CD4-positive, CD25-positive, alpha-beta regulatory T cell (primary cell): Measurements from ENCODE around the gene APOL4. TPM values are rescaled to one million over a fixed set of nuclear protein-coding genes. Genes with fewer than 3 reads are reported as not detected.

Source experiments
- ATAC-seq, 2 donors: fragments of 150-1000 bp; cut with Tn5 transposase; one replicate each; pipeline ENCODE4 v1.10.0; 2021; ENCODE audit warnings: low read depth in 2 of 2, moderate number of reproducible peaks in 2 of 2, moderate library complexity in 1 of 2
- DNase-seq, 3 donors: peaks; one replicate each; pipeline versions ENCODE4 v3.0.0 to v3.0.0-alpha.2; 2012 to 2022; ENCODE audit warnings: mixed read lengths in 1 of 3
- H3K27ac ChIP-seq: one replicate; pipeline ENCODE4 v1.7.0; 2013; ENCODE audit warnings: mild to moderate bottlenecking, low read length; ENCODE audit not compliant: insufficient read depth, poor library complexity, severe bottlenecking
- H3K27me3 ChIP-seq: one replicate; pipeline ENCODE4 v1.7.0; 2013; ENCODE audit warnings: low read length; ENCODE audit not compliant: control insufficient read depth, insufficient read depth
- H3K36me3 ChIP-seq: one replicate; pipeline ENCODE4 v1.7.0; 2013; ENCODE audit warnings: mild to moderate bottlenecking, low read length, moderate library complexity; ENCODE audit not compliant: control insufficient read depth, insufficient read depth
- H3K4me1 ChIP-seq: 2 replicates; pipeline ENCODE4 v1.7.0; 2013; ENCODE audit warnings: mild to moderate bottlenecking, low read length; ENCODE audit not compliant: insufficient read depth, control insufficient read depth, poor library complexity, severe bottlenecking
- H3K4me3 ChIP-seq: one replicate; pipeline ENCODE4 v1.7.0; 2013; ENCODE audit warnings: low read depth, mild to moderate bottlenecking, low read length, moderate library complexity
- H3K9me3 ChIP-seq, 2 experiments: 1 replicate in 1 of 2; 2 replicates in 1 of 2; pipeline ENCODE4 v1.7.0; 2013; ENCODE audit warnings: low read length in 2 of 2, mild to moderate bottlenecking in 1 of 2, moderate library complexity in 1 of 2; ENCODE audit not compliant: control insufficient read depth in 2 of 2
- H3K27ac Mint-ChIP-seq, 3 donors: one replicate each; pipeline ENCODE4 v1.8.0; 2020 to 2022; ENCODE audit warnings: mild to moderate bottlenecking in 3 of 3, mixed read lengths in 3 of 3, moderate library complexity in 2 of 3
- H3K27me3 Mint-ChIP-seq: one replicate; pipeline ENCODE4 v1.8.0; 2022; ENCODE audit warnings: mild to moderate bottlenecking, mixed read lengths
- H3K36me3 Mint-ChIP-seq: one replicate; pipeline ENCODE4 v1.8.0; 2020; ENCODE audit warnings: mixed read lengths
- H3K4me1 Mint-ChIP-seq, 4 donors: one replicate each; pipeline ENCODE4 v1.8.0; 2020 to 2022; ENCODE audit warnings: mixed read lengths in 4 of 4, mild to moderate bottlenecking in 1 of 4
- H3K4me3 Mint-ChIP-seq, 4 donors: one replicate each; pipeline ENCODE4 v1.8.0; 2020 to 2022; ENCODE audit warnings: mild to moderate bottlenecking in 4 of 4, mixed read lengths in 4 of 4, moderate library complexity in 3 of 4
- H3K9me3 Mint-ChIP-seq, 7 donors: one replicate each; pipeline ENCODE4 v1.8.0; 2020 to 2022; ENCODE audit warnings: mixed read lengths in 7 of 7, mild to moderate bottlenecking in 3 of 7, moderate library complexity in 2 of 7
- polyA plus RNA-seq, 4 donors: library from polyadenylated mRNA; unstranded; fragments of 300-500 nt; fragmentation: Illumina TruSeq; gene quantifications; one replicate each; pipeline ENCODE4 v1.2.3, GENCODE V29; 2021
- total RNA-seq: library from RNA; stranded (reverse); gene quantifications from one replicate; pipeline ENCODE4 v1.2.3, GENCODE V29; 2022

APOL4 gene
- total and polyA plus RNA-seq, 5 donors from 2014 or later = not detected

- peaks cover 35% of the 10 kb centered on the region for H3K27me3 Mint-ChIP-seq
- peaks cover 3 to 14% (median 9%) of the 10 kb centered on the region in 4 donors for H3K4me1 Mint-ChIP-seq
- ATAC-seq = no peak
- Histone ChIP-seq H3K27me3 (peaks cover 8% of the 10 kb centered on the region), H3K36me3 (peaks cover 8% of the 10 kb centered on the region), H3K4me1 (no peaks in the 10 kb centered on the region), H3K9me3 (no peaks in the 10 kb centered on the region), H3K4me3 (no peak overlapping the region), H3K27ac (no peak overlapping the region)
- no peaks in the 10 kb centered on the region for H3K9me3 Mint-ChIP-seq
- H3K27ac Mint-ChIP-seq = no peak overlapping the region
- H3K4me3 Mint-ChIP-seq = no peak overlapping the region
- peaks cover 13% of the 10 kb centered on the region for H3K36me3 Mint-ChIP-seq
- DNase-seq = no peak
Measured at GRCh38 chr22:36222887-36223450, 21.4 kb upstream of the APOL4 start.

GRCh38 chr22:36221799-36222751, 20.5 kb upstream of the APOL4 start:
- Mint-ChIP-seq H3K4me3 (peak overlapping the region in 2 of 4 donors; percentile 79 to 84), H3K4me1 (peaks cover 3 to 14% (median 8%) of the 10 kb centered on the region in 4 donors), H3K36me3 (peaks cover 13% of the 10 kb centered on the region), H3K27me3 (peaks cover 44% of the 10 kb centered on the region), H3K9me3 (no peaks in the 10 kb centered on the region), H3K27ac (peak overlapping the region in 1 of 3 donors; percentile 88)
- peak; percentile 69 to 75 for ATAC-seq
- H3K9me3 ChIP-seq = no peaks in the 10 kb centered on the region
- no peaks in the 10 kb centered on the region for H3K36me3 ChIP-seq
- no peak overlapping the region for H3K27ac ChIP-seq
- H3K27me3 ChIP-seq = peaks cover 8% of the 10 kb centered on the region
- peak overlapping the region; percentile 11 for H3K4me3 ChIP-seq
- no peaks in the 10 kb centered on the region for H3K4me1 ChIP-seq
- DNase-seq = peak; percentile 15 to 58 (median 24)

- no peak overlapping the region for H3K4me3 ChIP-seq
- no peaks in the 10 kb centered on the region for H3K9me3 Mint-ChIP-seq
- peaks cover 8% of the 10 kb centered on the region for H3K27me3 ChIP-seq
- H3K27me3 Mint-ChIP-seq = peaks cover 56% of the 10 kb centered on the region
- H3K4me1 Mint-ChIP-seq = peaks cover 3 to 14% (median 8%) of the 10 kb centered on the region in 4 donors
- no peak overlapping the region for H3K27ac ChIP-seq
- ATAC-seq = no peak
- no peak overlapping the region for H3K27ac Mint-ChIP-seq
- H3K36me3 Mint-ChIP-seq = peaks cover 5% of the 10 kb centered on the region
- no peaks in the 10 kb centered on the region for H3K36me3 ChIP-seq
- DNase-seq = no peak
- no peaks in the 10 kb centered on the region for H3K4me1 ChIP-seq
- H3K9me3 ChIP-seq = no peaks in the 10 kb centered on the region
- no peak overlapping the region for H3K4me3 Mint-ChIP-seq
Measured at GRCh38 chr22:36220451-36220921, 18.9 kb upstream of the APOL4 start.

GRCh38 chr22:36218648-36219193, 17.1 kb upstream of the APOL4 start:
- Mint-ChIP-seq H3K4me3 (no peak overlapping the region), H3K27me3 (peaks cover 68% of the 10 kb centered on the region), H3K4me1 (peaks cover 3 to 14% (median 8%) of the 10 kb centered on the region in 4 donors), H3K9me3 (no peaks in the 10 kb centered on the region), H3K36me3 (no peaks in the 10 kb centered on the region), H3K27ac (no peak overlapping the region)
- Histone ChIP-seq H3K36me3 (no peaks in the 10 kb centered on the region), H3K27me3 (peaks cover 12% of the 10 kb centered on the region), H3K4me3 (no peak overlapping the region), H3K4me1 (no peaks in the 10 kb centered on the region), H3K27ac (no peak overlapping the region), H3K9me3 (no peaks in the 10 kb centered on the region)
- ATAC-seq (no peak), DNase-seq (no peak)

GRCh38 chr22:36215981-36216380, 14.4 kb upstream of the APOL4 start:
- H3K4me1 Mint-ChIP-seq = peaks cover 0 to 1% (median under 1%) of the 10 kb centered on the region in 4 donors
- Histone ChIP-seq H3K27ac (no peak overlapping the region), H3K9me3 (no peaks in the 10 kb centered on the region), H3K4me3 (no peak overlapping the region), H3K27me3 (peaks cover 18% of the 10 kb centered on the region), H3K36me3 (no peaks in the 10 kb centered on the region), H3K4me1 (no peaks in the 10 kb centered on the region)
- no peaks in the 10 kb centered on the region for H3K36me3 Mint-ChIP-seq
- DNase-seq (no peak), ATAC-seq (no peak)
- peaks cover 0 to 1% (median 0%) of the 10 kb centered on the region in 7 donors for H3K9me3 Mint-ChIP-seq
- H3K27ac Mint-ChIP-seq = no peak overlapping the region
- H3K27me3 Mint-ChIP-seq = peaks cover 72% of the 10 kb centered on the region
- H3K4me3 Mint-ChIP-seq = no peak overlapping the region

GRCh38 chr22:36213586-36213985, 12.0 kb upstream of the APOL4 start:
- Histone ChIP-seq H3K36me3 (no peaks in the 10 kb centered on the region), H3K4me1 (no peaks in the 10 kb centered on the region), H3K27me3 (peaks cover 12% of the 10 kb centered on the region), H3K9me3 (peaks cover 6% of the 10 kb centered on the region in 2 experiments), H3K4me3 (no peak overlapping the region), H3K27ac (no peak overlapping the region)
- ATAC-seq (no peak), DNase-seq (no peak)
- no peaks in the 10 kb centered on the region for H3K4me1 Mint-ChIP-seq
- H3K27ac Mint-ChIP-seq = no peak overlapping the region
- no peaks in the 10 kb centered on the region for H3K36me3 Mint-ChIP-seq
- no peak overlapping the region for H3K4me3 Mint-ChIP-seq
- peaks cover 75% of the 10 kb centered on the region for H3K27me3 Mint-ChIP-seq
- peaks cover 0 to 9% (median 3%) of the 10 kb centered on the region in 7 donors for H3K9me3 Mint-ChIP-seq

GRCh38 chr22:36212901-36213300, 11.3 kb upstream of the APOL4 start:
- peaks cover 0 to 9% (median 3%) of the 10 kb centered on the region in 7 donors for H3K9me3 Mint-ChIP-seq
- H3K36me3 Mint-ChIP-seq = no peaks in the 10 kb centered on the region
- no peaks in the 10 kb centered on the region for H3K36me3 ChIP-seq
- peaks cover 78% of the 10 kb centered on the region for H3K27me3 Mint-ChIP-seq
- peaks cover 12% of the 10 kb centered on the region for H3K27me3 ChIP-seq
- DNase-seq (no peak), ATAC-seq (no peak)
- no peak overlapping the region for H3K4me3 Mint-ChIP-seq
- H3K4me1 Mint-ChIP-seq = no peaks in the 10 kb centered on the region
- H3K4me3 ChIP-seq = no peak overlapping the region
- H3K9me3 ChIP-seq = peaks cover 6% of the 10 kb centered on the region in 2 experiments
- no peaks in the 10 kb centered on the region for H3K4me1 ChIP-seq
- no peak overlapping the region for H3K27ac ChIP-seq
- no peak overlapping the region for H3K27ac Mint-ChIP-seq
